VCaP (cell line): ENCODE measurements around the gene REXO1.

Experiments
- H3K27ac ChIP-seq: fragments of 450-650 bp; 2 replicates; pipeline ENCODE4 v1.5.1; 2017
- CTCF ChIP-seq: fragments of 450-650 bp; conservative IDR thresholded peaks from 2 replicates; pipeline ENCODE4 v1.5.1; 2017; ENCODE audit warnings: mild to moderate bottlenecking, moderate library complexity

The REXO1 gene

GRCh38 chr19:1769645-1769985, 78.7 kb downstream of the REXO1 start:
- no peak for TF ChIP-seq CTCF
- H3K27ac ChIP-seq: no peak overlapping the region

GRCh38 chr19:1768918-1769644, 79.2 kb downstream of the REXO1 start:
- no peak for TF ChIP-seq CTCF
- no peak overlapping the region for H3K27ac ChIP-seq

DNA sequence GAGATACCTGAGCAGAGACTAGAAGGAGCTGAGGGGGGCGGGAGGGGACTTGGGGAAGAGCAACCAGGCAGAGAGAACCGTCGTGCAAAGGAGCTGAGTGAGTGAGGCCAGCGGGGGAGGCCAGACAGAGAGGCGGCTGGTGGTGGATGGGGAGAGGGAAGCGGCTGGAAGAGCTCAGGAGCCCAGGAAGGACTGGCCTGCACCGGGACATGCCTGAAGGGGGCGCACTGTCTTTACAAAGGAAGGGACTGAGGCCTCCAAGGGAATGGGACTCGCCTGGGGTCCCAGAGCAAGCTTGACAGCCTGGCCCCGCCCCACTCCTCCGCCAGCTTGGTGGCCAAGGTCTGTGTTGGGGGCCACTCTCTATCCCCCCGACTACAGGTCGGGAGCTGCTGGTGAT, 80.0 kb downstream of the REXO1 start:
- no peak overlapping the region for H3K27ac ChIP-seq
- TF ChIP-seq CTCF: no peak

GRCh38 chr19:1767464-1767933, 80.8 kb downstream of the REXO1 start:
- TF ChIP-seq CTCF: peak; percentile 97
- no peak overlapping the region for H3K27ac ChIP-seq

- H3K27ac ChIP-seq: no peak overlapping the region
- TF ChIP-seq CTCF: no peak
Measured at GRCh38 chr19:1766800-1767352, 81.4 kb downstream of the REXO1 start.

DNA sequence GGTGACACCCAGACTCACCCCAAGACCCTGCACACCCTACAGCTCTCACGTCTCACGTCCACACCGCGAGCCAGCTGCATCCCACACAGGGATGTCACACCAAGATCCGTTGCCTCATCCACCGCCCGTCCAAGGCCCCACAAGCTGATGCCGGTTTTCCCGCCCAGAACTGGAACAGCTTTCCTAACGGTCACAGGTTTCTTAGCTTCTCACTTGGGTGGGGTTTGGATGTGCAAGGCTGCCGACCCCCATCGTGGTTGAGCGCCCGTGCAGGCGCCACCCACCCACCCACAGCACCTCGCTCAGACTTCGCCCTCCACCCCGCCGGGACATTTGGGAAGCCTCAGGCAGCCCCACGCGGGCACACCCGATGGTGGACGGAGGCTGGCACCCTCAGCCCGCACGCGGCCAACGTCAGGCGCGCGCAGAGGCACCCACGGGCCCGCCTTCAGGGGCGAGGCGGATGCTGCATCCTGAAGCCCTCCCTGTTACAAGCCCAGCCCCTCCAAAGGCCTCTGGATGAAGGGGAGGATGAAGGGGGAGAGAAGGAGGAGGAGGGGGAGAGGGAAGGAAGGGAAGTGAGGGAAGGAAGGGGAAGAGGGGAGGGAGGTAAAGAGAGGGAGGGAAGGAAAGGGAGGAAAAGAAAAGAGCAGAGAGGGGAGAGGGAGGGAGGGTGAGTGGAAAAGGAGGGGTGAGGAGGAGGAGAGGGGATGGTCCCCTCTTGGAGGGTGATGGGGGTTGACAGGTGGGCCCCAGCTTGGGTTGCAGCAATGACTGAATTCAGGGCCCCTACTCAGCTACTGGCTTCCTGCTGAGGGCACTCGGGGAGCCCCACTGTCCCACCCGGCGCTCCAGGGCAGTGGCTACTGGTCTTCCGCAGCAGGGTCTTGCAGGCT, 82.1 kb downstream of the REXO1 start:
- no peak for TF ChIP-seq CTCF
- H3K27ac ChIP-seq: no peak overlapping the region
